ENCODE results near the gene CWC22.
A peak's percentile ranks its signal among the peaks of the same experiment; 100 is the strongest.
"Not testable (repeated sequence)": the region's sequence is repeated elsewhere in the genome, so short reads cannot be mapped to it uniquely, and the experiment has no call there.

The CWC22 gene

GRCh38 chr2:179946810-179947615 is 60.1 kb downstream of the CWC22 start:
- H3K4me3 Mint-ChIP-seq: no peak overlapping the region
- no peak overlapping the region for H3K27ac Mint-ChIP-seq
- DNase-seq (no peak), ATAC-seq (no peak)
- no peaks in the 10 kb centered on the region for H3K4me1 Mint-ChIP-seq
- H3K9me3 Mint-ChIP-seq: no peaks in the 10 kb centered on the region
- H3K27me3 Mint-ChIP-seq: no peaks in the 10 kb centered on the region

DNA sequence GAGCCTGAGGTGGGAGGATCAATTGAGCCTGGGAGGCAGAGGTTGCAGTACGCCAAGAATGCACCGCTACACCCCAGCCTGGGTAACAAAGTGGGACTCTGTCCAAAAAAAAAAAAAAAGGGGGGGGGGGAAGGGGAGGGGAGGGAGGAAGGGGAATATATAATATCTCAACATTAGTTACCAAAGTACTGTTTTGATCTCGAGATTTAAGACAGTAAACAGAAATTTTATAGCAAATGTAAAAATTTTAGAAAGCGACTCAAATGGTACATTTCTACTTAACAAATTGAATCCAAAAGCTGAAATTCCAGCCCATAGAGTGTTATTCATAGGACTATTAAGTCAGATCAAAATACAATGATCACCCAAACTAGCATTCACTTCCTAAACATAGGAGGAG is 60.8 kb downstream of the CWC22 start:
- no peaks in the 10 kb centered on the region for H3K9me3 Mint-ChIP-seq
- DNase-seq (no peak), ATAC-seq (no peak)
- no peaks in the 10 kb centered on the region for H3K27me3 Mint-ChIP-seq
- no peak overlapping the region for H3K27ac Mint-ChIP-seq
- H3K4me1 Mint-ChIP-seq: no peaks in the 10 kb centered on the region
- no peak overlapping the region for H3K4me3 Mint-ChIP-seq

GRCh38 chr2:179939259-179939658 is 67.8 kb downstream of the CWC22 start:
- no peak for ATAC-seq
- Mint-ChIP-seq H3K27ac (no peak overlapping the region), H3K4me3 (no peak overlapping the region), H3K4me1 (no peaks in the 10 kb centered on the region), H3K9me3 (no peaks in the 10 kb centered on the region), H3K27me3 (no peaks in the 10 kb centered on the region)
- DNase-seq: no peak

DNA sequence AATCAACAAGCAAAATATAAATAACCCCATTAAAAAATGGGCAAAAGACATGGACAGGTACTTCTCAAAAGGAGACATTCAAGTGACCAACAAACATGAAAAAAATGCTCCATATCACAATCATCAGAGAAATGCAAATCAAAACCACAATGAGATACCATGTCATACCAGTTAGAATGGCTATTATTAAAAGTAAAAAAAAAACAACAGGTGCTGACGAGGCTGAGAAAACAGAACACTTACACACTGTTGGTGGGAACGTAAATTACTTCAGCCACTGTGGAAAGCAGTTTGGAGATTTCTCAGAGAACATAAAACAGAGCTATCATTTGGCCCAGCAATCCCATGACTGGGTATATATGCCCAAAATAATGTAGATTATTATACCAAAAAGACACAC is 69.1 kb downstream of the CWC22 start:
- no peaks in the 10 kb centered on the region for H3K4me1 Mint-ChIP-seq
- no peaks in the 10 kb centered on the region for H3K9me3 Mint-ChIP-seq
- H3K27ac Mint-ChIP-seq: no peak overlapping the region
- no peaks in the 10 kb centered on the region for H3K27me3 Mint-ChIP-seq
- no peak for ATAC-seq
- DNase-seq: no peak
- no peak overlapping the region for H3K4me3 Mint-ChIP-seq

DNA sequence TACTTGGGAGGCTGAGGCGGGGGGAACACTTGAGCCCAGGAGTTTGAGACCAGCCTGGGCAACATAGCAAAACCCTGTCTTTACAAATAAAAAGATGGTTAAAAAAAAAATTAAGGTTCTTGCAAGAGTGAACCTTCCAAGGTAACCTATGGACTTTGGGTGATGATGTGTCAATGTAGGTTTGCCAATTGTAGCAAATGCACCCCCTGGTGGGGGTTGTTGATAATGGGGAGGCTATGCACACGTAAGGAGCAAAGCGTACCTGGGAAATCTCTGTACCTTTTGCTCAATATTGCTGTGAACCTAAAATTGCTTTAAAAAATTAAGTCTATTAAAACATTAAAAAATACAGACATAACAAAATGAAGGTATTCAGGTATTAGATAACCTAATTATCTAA is 70.4 kb downstream of the CWC22 start:
- DNase-seq: peak; percentile 7 to 14
- no peak for ATAC-seq

GRCh38 chr2:179936141-179936540 is 71.0 kb downstream of the CWC22 start:
- Mint-ChIP-seq H3K27ac (peak overlapping the region in 1 of 2 donors; percentile 13), H3K27me3 (no peaks in the 10 kb centered on the region), H3K4me1 (no peaks in the 10 kb centered on the region), H3K4me3 (no peak overlapping the region), H3K9me3 (peaks cover 5% of the 10 kb centered on the region in 2 donors)
- ATAC-seq (no peak), DNase-seq (no peak)

More for the DNA sequence above, 70.4 kb downstream of the CWC22 start:
- Mint-ChIP-seq H3K9me3 (peaks cover 0 to 1% of the 10 kb centered on the region in 2 donors), H3K27me3 (no peaks in the 10 kb centered on the region), H3K4me1 (no peaks in the 10 kb centered on the region), H3K4me3 (no peak overlapping the region), H3K27ac (no peak overlapping the region)

DNA sequence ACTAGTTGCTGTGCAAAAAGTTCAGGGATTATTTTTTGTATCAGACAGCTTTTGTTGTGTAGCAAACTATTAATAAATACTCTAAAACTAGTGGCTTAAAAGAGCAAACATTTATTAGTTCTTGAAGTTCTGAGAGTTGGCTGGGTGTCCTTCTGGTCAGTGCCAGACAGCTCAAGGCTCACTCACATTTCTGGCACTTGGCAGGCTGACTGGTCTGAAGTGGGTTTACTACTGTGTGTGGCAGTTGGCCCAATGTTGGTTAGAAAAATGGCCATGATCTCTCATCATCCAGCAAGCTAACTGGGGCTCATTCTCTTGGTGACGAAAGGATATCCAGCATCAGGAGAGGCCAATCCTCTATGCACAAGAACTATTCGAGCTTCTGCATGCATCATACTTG is 74.3 kb downstream of the CWC22 start:
- no peak overlapping the region for H3K4me3 Mint-ChIP-seq
- H3K27me3 Mint-ChIP-seq: no peaks in the 10 kb centered on the region
- H3K27ac Mint-ChIP-seq: no peak overlapping the region
- no peaks in the 10 kb centered on the region for H3K4me1 Mint-ChIP-seq
- peaks cover 12 to 34% of the 10 kb centered on the region in 2 donors for H3K9me3 Mint-ChIP-seq
- DNase-seq: no peak
- ATAC-seq: no peak

- DNase-seq (no peak), ATAC-seq (no peak)
- Mint-ChIP-seq H3K4me1 (no peaks in the 10 kb centered on the region), H3K27me3 (no peaks in the 10 kb centered on the region), H3K27ac (no peak overlapping the region), H3K4me3 (no peak overlapping the region), H3K9me3 (peaks cover 22 to 45% of the 10 kb centered on the region in 2 donors)
These were observed 75.6 kb downstream of the CWC22 start for GRCh38 chr2:179931502-179931901.

- not testable (repeated sequence) for ATAC-seq, H3K27ac Mint-ChIP-seq, H3K4me1 Mint-ChIP-seq, H3K4me3 Mint-ChIP-seq, DNase-seq, H3K27me3 Mint-ChIP-seq
- peaks cover 29 to 53% of the 10 kb centered on the region in 2 donors for H3K9me3 Mint-ChIP-seq
These were observed 77.1 kb downstream of the CWC22 start for GRCh38 chr2:179929997-179930396.

DNA sequence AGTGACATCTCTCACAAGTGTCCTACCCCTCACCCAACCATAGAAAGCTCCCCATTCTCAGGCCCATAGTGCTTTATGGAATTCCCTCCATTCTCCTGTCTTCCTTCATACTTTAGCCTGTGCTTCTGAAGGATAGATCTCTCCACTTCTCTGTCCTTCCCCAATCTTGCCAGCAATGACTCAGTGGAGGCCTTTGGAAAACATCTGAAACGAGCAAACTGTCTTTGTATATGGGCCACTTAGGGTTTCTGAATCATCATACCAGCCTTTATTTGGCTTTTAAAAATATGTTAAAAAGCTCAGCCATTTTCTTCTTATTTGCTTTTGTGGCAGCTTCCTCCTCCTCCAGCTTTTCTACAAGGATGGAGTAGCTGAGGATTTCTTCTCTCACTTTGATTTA is 80.1 kb downstream of the CWC22 start:
- DNase-seq (no peak), ATAC-seq (no peak)
- Mint-ChIP-seq H3K4me1 (no peaks in the 10 kb centered on the region), H3K4me3 (no peak overlapping the region), H3K9me3 (peaks cover 29 to 53% of the 10 kb centered on the region in 2 donors), H3K27me3 (no peaks in the 10 kb centered on the region), H3K27ac (no peak overlapping the region)

GRCh38 chr2:179925713-179926112 is 81.4 kb downstream of the CWC22 start:
- Mint-ChIP-seq H3K4me1 (no peaks in the 10 kb centered on the region), H3K27ac (no peak overlapping the region), H3K9me3 (peaks cover 24 to 44% of the 10 kb centered on the region in 2 donors), H3K4me3 (no peak overlapping the region), H3K27me3 (no peaks in the 10 kb centered on the region)
- ATAC-seq: no peak
- no peak for DNase-seq

DNA sequence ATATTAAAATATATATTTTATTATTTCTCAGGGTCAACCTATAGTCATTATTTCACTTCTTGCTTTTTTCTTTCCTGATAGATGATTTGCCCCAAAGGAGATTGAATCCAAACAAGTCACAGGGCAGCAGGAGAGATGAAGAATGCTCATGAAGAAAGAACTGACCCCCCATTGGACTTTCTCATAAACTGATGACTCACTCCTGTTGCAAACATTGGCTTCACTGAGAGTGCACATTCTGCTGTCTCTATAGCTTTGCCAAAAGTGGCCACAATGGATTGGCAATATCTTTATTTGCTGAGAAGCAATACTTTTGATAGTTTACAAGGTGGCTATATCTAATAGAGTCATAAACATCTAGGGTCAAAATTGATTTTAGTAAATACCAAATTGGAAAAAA is 89.8 kb downstream of the CWC22 start:
- Mint-ChIP-seq H3K27me3 (no peaks in the 10 kb centered on the region), H3K9me3 (no peaks in the 10 kb centered on the region), H3K4me3 (no peak overlapping the region), H3K4me1 (no peaks in the 10 kb centered on the region), H3K27ac (no peak overlapping the region)
- no peak for DNase-seq
- no peak for ATAC-seq

- no peaks in the 10 kb centered on the region for H3K9me3 Mint-ChIP-seq
- DNase-seq (no peak), ATAC-seq (no peak)
- no peaks in the 10 kb centered on the region for H3K27me3 Mint-ChIP-seq
- H3K4me1 Mint-ChIP-seq: no peaks in the 10 kb centered on the region
- H3K4me3 Mint-ChIP-seq: no peak overlapping the region
- no peak overlapping the region for H3K27ac Mint-ChIP-seq
These were observed 91.6 kb downstream of the CWC22 start for GRCh38 chr2:179915395-179915992.

DNA sequence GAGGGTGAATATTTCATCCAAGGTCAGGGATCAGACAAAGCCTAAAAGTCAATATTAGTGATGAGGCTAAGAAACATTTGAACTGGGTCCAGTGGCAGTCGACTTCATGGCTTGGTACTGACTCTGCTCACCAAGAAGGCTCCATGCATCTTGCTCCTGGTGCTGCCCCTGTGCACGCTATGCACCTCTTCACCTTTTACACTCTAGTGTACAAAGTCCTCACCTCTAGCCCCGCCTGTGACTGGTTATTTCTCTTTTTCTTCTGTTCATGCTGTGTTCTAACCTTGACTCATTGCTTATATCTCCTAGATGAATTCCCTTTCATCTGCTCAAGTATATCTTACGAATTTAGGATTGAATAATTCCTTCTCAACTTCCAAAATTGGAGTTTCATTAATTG is 93.3 kb downstream of the CWC22 start:
- Mint-ChIP-seq H3K27me3 (no peaks in the 10 kb centered on the region), H3K27ac (peak overlapping the region in 1 of 2 donors; percentile 10), H3K4me1 (no peaks in the 10 kb centered on the region), H3K9me3 (no peaks in the 10 kb centered on the region), H3K4me3 (no peak overlapping the region)
- no peak for DNase-seq
- no peak for ATAC-seq

GRCh38 chr2:179911569-179911968 is 95.5 kb downstream of the CWC22 start:
- no peaks in the 10 kb centered on the region for H3K9me3 Mint-ChIP-seq
- no peak for ATAC-seq
- no peaks in the 10 kb centered on the region for H3K4me1 Mint-ChIP-seq

DNA sequence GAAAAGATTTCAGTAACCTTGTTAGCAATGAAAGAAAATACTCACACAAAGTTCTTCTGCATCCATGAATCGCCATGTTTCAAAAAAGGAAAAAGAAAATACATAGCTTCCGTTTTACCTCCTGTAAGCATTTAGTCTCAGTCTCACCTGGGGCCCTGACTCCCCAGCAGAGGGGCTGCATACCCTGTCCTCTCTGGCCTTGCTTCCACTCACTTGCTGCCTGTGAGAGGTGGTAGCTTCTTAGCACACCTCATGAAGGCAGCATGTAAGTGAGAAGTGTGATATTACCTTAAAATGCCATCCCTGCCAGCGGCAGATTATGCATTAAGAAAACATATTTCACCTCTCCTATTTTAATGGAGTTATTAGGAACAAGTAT is 96.4 kb downstream of the CWC22 start:
- H3K4me3 Mint-ChIP-seq: no peak overlapping the region
- ATAC-seq (no peak), DNase-seq (no peak)
- no peak overlapping the region for H3K27ac Mint-ChIP-seq
- H3K27me3 Mint-ChIP-seq: no peaks in the 10 kb centered on the region
- no peaks in the 10 kb centered on the region for H3K9me3 Mint-ChIP-seq
- no peaks in the 10 kb centered on the region for H3K4me1 Mint-ChIP-seq

More at GRCh38 chr2:179911569-179911968, 95.5 kb downstream of the CWC22 start:
- DNase-seq: no peak
- H3K4me3 Mint-ChIP-seq: no peak overlapping the region
- H3K27ac Mint-ChIP-seq: no peak overlapping the region
- no peaks in the 10 kb centered on the region for H3K27me3 Mint-ChIP-seq

All from stimulated activated naive CD8-positive, alpha-beta T cell treated with anti-CD3 and anti-CD28 coated beads, Interleukin-15, amount 100 ng/mL, for 72 hours (primary cell).